GM23338 (cell line): Measurements from ENCODE around the gene TMEM179B. TPM values are rescaled to one million over a fixed set of nuclear protein-coding genes. Genes with fewer than 3 reads are reported as not detected.

Source experiments
- ATAC-seq: fragments of 200-7000 bp; cut with Tn5 transposase; 3 replicates; pipeline ENCODE4 v1.9.1; 2020
- DNase-seq: peaks from one replicate; pipeline ENCODE4 v3.0.0-alpha.2; 2015; ENCODE audit warnings: low spot score
- H2AFZ ChIP-seq: fragments of 200-600 bp; sonication (generic); 2 replicates; pipeline ENCODE4 v1.8.0; 2016; ENCODE audit warnings: antibody characterized with exemption, mild to moderate bottlenecking, moderate library complexity
- H3F3A ChIP-seq: fragments of 200-600 bp; sonication (generic); replicated peaks from 2 replicates; pipeline ENCODE4 v1.8.0; 2017; ENCODE audit warnings: antibody characterized with exemption, mixed run types, low read depth
- H3K27ac ChIP-seq: fragments of 200-600 bp; sonication (generic); 2 replicates; pipeline ENCODE4 v1.6.1; 2016; ENCODE audit warnings: low read depth
- H3K27me3 ChIP-seq: fragments of 200-600 bp; sonication (generic); 2 replicates; pipeline ENCODE4 v1.8.0; 2016; ENCODE audit warnings: mild to moderate bottlenecking, mixed run types, moderate library complexity; ENCODE audit not compliant: insufficient read depth
- H3K36me3 ChIP-seq: fragments of 200-600 bp; sonication (generic); 2 replicates; pipeline ENCODE4 v1.8.0; 2016; ENCODE audit warnings: mild to moderate bottlenecking; ENCODE audit not compliant: insufficient read depth
- H3K4me1 ChIP-seq: fragments of 200-600 bp; sonication (generic); 2 replicates; pipeline ENCODE4 v1.8.0; 2016; ENCODE audit warnings: mild to moderate bottlenecking, moderate library complexity; ENCODE audit not compliant: insufficient read depth
- H3K4me2 ChIP-seq: fragments of 200-600 bp; sonication (generic); 2 replicates; pipeline ENCODE4 v1.7.1; 2017; ENCODE audit warnings: mixed run types
- H3K4me3 ChIP-seq: fragments of 200-600 bp; sonication (generic); 2 replicates; pipeline ENCODE4 v1.6.1; 2016; ENCODE audit warnings: mixed run types
- H3K79me2 ChIP-seq: fragments of 200-600 bp; sonication (generic); replicated peaks from 2 replicates; pipeline ENCODE4 v1.8.0; 2017; ENCODE audit warnings: mild to moderate bottlenecking; ENCODE audit not compliant: insufficient read depth
- H3K9me2 ChIP-seq: fragments of 200-600 bp; sonication (generic); 2 replicates; pipeline ENCODE4 v1.8.0; 2017; ENCODE audit not compliant: insufficient read depth
- H4K20me1 ChIP-seq: fragments of 200-600 bp; sonication (generic); replicated peaks from 2 replicates; pipeline ENCODE4 v1.8.0; 2017; ENCODE audit warnings: mild to moderate bottlenecking; ENCODE audit not compliant: insufficient read depth
- H3K27ac Mint-ChIP-seq: 2 replicates; pipeline ENCODE4 v1.8.0; 2020; ENCODE audit warnings: inconsistent platforms, mild to moderate bottlenecking, moderate library complexity, mixed read lengths
- H3K27me3 Mint-ChIP-seq: 3 replicates; pipeline ENCODE4 v1.8.0; 2022; ENCODE audit warnings: low read depth, mild to moderate bottlenecking, moderate library complexity, mixed read lengths, inconsistent platforms; ENCODE audit not compliant: insufficient read depth, poor library complexity
- H3K36me3 Mint-ChIP-seq: 3 replicates; pipeline ENCODE4 v1.8.0; 2021; ENCODE audit warnings: low read depth, mild to moderate bottlenecking, inconsistent platforms, moderate library complexity, mixed read lengths
- H3K4me1 Mint-ChIP-seq: 3 replicates; pipeline ENCODE4 v1.8.0; 2020; ENCODE audit warnings: mild to moderate bottlenecking, inconsistent platforms, mixed read lengths
- H3K4me3 Mint-ChIP-seq: 3 replicates; pipeline ENCODE4 v1.8.0; 2021; ENCODE audit warnings: moderate library complexity, mild to moderate bottlenecking, inconsistent platforms, mixed read lengths
- H3K9me3 Mint-ChIP-seq: 3 replicates; pipeline ENCODE4 v1.8.0; 2020; ENCODE audit warnings: moderate library complexity, mild to moderate bottlenecking, inconsistent platforms, mixed read lengths
- CREB1 ChIP-seq: fragments of 250-450 bp; sonication (Bioruptor Pico); IDR thresholded peaks from 2 replicates; pipeline ENCODE4 v1.5.0; 2020; ENCODE audit warnings: low read depth, mild to moderate bottlenecking, moderate library complexity
- CTCF ChIP-seq, 2 experiments: fragments of 200-600 bp in 1 of 2; sonication (generic) in 1 of 2; conservative IDR thresholded peaks; 2 replicates each; pipeline versions ENCODE4 v1.5.1 to v1.6.1; 2016 to 2017; ENCODE audit warnings: antibody characterized with exemption in 2 of 2, low read depth in 2 of 2, mild to moderate bottlenecking in 2 of 2, moderate library complexity in 1 of 2
- EZH2 ChIP-seq: fragments of 200-600 bp; sonication (generic); IDR thresholded peaks from one replicate; pipeline ENCODE4 v1.8.0; 2017; ENCODE audit warnings: antibody characterized with exemption, mild to moderate bottlenecking, low read depth; ENCODE audit not compliant: unreplicated experiment
- EZH2phosphoT487 ChIP-seq: fragments of 200-600 bp; sonication (generic); IDR thresholded peaks from one replicate; pipeline ENCODE4 v1.8.1; 2018; ENCODE audit warnings: antibody characterized with exemption; ENCODE audit not compliant: unreplicated experiment
- NANOG ChIP-seq: IDR thresholded peaks from 2 replicates; pipeline ENCODE4 v1.6.1; 2016; ENCODE audit warnings: antibody characterized with exemption, borderline replicate concordance
- REST ChIP-seq: IDR thresholded peaks from one replicate; pipeline ENCODE4 v1.6.1; 2018; ENCODE audit warnings: antibody characterized with exemption; ENCODE audit not compliant: unreplicated experiment
- STAT1 ChIP-seq: IDR thresholded peaks from one replicate; pipeline ENCODE4 v1.6.1; 2016; ENCODE audit warnings: antibody characterized with exemption; ENCODE audit not compliant: unreplicated experiment
- ZNF114 ChIP-seq: fragments of 250-450 bp; sonication (Bioruptor Pico); IDR thresholded peaks from 2 replicates; pipeline ENCODE4 v1.5.0; 2020; ENCODE audit warnings: mild to moderate bottlenecking, moderate library complexity
- ZNF331 ChIP-seq: fragments of 250-450 bp; sonication (Bioruptor Pico); IDR thresholded peaks from 2 replicates; pipeline ENCODE4 v1.5.0; 2020; ENCODE audit warnings: low read depth, mild to moderate bottlenecking, moderate library complexity
- ZNF462 ChIP-seq: fragments of 250-450 bp; sonication (Bioruptor Pico); IDR thresholded peaks from 2 replicates; pipeline ENCODE4 v1.5.0; 2020; ENCODE audit warnings: mild to moderate bottlenecking, moderate library complexity
- polyA plus RNA-seq: library from polyadenylated mRNA; unstranded; fragments of >200 nt; fragmentation: Nextera tagmentation; extraction: Ambion mirVana; gene quantifications from 2 replicates; pipeline ENCODE4 v1.2.1, GENCODE V29; 2016
- total RNA-seq: library from RNA; depleted of rRNA; stranded (reverse); fragments of >200 nt; shearing (Covaris generic); gene quantifications from 2 replicates; pipeline ENCODE4 v1.2.3, GENCODE V29; 2014
- TF ChIP-seq, protein P1 (sequence below): IDR thresholded peaks from 2 replicates; pipeline ENCODE4 v1.6.1; 2016; ENCODE audit warnings: antibody characterized with exemption

The TMEM179B gene
- total and polyA plus RNA-seq, 2 experiments from 2014 or later, result 16.9 to 17.5 TPM

DNA sequence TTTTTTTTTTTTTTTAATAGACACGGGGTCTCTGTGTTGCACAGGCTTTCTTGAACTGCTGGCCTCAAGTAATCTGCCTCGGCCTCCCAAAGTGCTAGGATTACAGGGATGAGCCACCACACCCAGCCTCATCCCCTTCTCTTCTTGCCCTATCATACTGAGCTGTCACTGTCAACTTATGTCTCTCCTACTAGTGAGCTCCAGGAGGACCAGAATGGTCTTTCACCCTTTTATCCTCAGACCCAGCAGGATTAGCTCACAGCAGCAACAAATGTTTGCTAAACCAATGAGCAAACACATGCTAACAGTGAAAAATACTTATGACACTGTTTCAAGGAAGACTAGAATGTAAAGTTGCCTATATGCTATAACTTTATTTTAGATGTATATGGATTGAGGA is 24.5 kb downstream of the TMEM179B start:
- Histone ChIP-seq H3K4me1 (0 out of 2 replicates have a peak, but pooled peaks cover 2% of the 10 kb centered on the region), H3K36me3 (no peaks in the 10 kb centered on the region), H3K4me3 (no peak overlapping the region), H4K20me1 (no peaks in the 10 kb centered on the region), H3F3A (0 out of 2 replicates have a peak, but pooled peaks cover 4% of the 10 kb centered on the region), H3K4me2 (no peak overlapping the region), H3K27me3 (no peaks in the 10 kb centered on the region), H2AFZ (no peak overlapping the region), H3K79me2 (no peaks in the 10 kb centered on the region), H3K27ac (no peak overlapping the region), H3K9me2 (no peaks in the 10 kb centered on the region)
- ATAC-seq (no peak), DNase-seq (no peak)
- Mint-ChIP-seq H3K4me1 (peaks cover 2% of the 10 kb centered on the region), H3K36me3 (no peaks in the 10 kb centered on the region), H3K27me3 (peaks cover 3% of the 10 kb centered on the region), H3K4me3 (no peak overlapping the region), H3K27ac (no peak overlapping the region), H3K9me3 (no peaks in the 10 kb centered on the region)
- TF ChIP-seq STAT1 (no peak), NANOG (no peak), EZH2 (no peak), ZNF114 (CRISPR knock-in tag) (no peak), ZNF331 (CRISPR knock-in tag) (no peak), CREB1 (CRISPR knock-in tag) (no peak), EZH2phosphoT487 (no peak), ZNF462 (CRISPR knock-in tag) (no peak), CTCF (conservative IDR thresholded peaks at IDR 0.05; ENCODE audit: low read depth in 2 of 2) (no peak), REST (no peak)
- TF ChIP-seq, protein P1, sequence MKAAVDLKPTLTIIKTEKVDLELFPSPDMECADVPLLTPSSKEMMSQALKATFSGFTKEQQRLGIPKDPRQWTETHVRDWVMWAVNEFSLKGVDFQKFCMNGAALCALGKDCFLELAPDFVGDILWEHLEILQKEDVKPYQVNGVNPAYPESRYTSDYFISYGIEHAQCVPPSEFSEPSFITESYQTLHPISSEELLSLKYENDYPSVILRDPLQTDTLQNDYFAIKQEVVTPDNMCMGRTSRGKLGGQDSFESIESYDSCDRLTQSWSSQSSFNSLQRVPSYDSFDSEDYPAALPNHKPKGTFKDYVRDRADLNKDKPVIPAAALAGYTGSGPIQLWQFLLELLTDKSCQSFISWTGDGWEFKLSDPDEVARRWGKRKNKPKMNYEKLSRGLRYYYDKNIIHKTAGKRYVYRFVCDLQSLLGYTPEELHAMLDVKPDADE, result no peak
